Measurements from ENCODE around the gene DENND1A. TPM values are rescaled to one million over a fixed set of nuclear protein-coding genes. Genes with fewer than 3 reads are reported as not detected.
"Not testable (repeated sequence)": the region's sequence is repeated elsewhere in the genome, so short reads cannot be mapped to it uniquely, and the experiment has no call there.

DENND1A gene
- total and polyA plus RNA-seq, 5 experiments from 2014 or later: 2.6 to 14.3 (median 5.3) TPM

DNA sequence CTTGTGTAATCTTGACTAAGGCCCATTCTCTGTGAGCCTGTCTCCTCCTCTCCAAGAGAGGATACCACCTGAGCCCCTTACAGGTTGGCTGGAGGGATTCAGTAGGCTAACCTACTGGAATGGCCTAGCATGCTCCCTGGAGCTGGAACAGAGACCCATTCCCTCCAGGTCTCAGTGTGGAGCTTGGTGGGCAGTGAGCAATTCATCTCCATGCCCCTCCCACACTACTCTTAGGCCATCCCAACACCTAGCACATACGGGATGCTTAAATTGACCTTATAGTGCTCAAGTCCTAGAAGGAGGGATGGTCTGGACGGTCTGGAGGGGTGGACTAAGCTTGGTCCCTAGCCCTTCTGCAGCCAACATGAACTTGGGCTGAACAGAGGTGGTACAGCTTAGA, 498.3 kb downstream of the DENND1A start:
- no peaks in the 10 kb centered on the region for H3K27me3 Mint-ChIP-seq
- POLR2A ChIA-PET: no interaction called here
- no peak overlapping the region for H3K27ac Mint-ChIP-seq
- H3K4me1 Mint-ChIP-seq: peaks cover 0 to 7% (median 2%) of the 10 kb centered on the region in 4 donors
- no peak overlapping the region for H3K4me3 Mint-ChIP-seq
- no peak for DNase-seq
- no peak for ATAC-seq
- H3K9me3 Mint-ChIP-seq: peaks cover 0 to 9% (median 0%) of the 10 kb centered on the region in 9 donors
- peaks cover 8 to 74% (median 43%) of the 10 kb centered on the region in 3 donors for H3K36me3 Mint-ChIP-seq

DNA sequence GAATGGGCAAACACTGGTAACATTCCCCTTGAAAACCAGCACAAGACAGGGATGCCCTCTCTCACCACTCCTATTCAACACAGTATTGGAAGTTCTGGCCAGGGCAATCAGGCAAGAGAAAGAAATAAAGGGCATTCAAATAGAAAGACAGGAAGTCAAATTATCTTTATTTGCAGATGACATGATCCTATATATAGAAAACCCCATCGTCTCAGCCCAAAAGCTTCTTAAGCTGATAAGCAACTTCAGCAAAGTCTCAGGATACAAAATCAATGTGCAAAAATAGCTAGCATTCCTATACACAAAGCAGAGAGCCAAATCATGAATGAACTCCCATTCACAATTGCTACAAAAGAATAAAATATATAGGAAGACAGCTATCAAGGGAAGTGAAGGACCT, 501.5 kb downstream of the DENND1A start:
- DNase-seq, POLR2A ChIA-PET, H3K4me3 Mint-ChIP-seq, H3K27me3 Mint-ChIP-seq, ATAC-seq, H3K4me1 Mint-ChIP-seq, H3K9me3 Mint-ChIP-seq: not testable (repeated sequence)
- H3K27ac Mint-ChIP-seq: peak overlapping the region in 2 of 10 donors; percentile 2 to 17
- peaks cover 7 to 63% (median 38%) of the 10 kb centered on the region in 3 donors for H3K36me3 Mint-ChIP-seq

DNA sequence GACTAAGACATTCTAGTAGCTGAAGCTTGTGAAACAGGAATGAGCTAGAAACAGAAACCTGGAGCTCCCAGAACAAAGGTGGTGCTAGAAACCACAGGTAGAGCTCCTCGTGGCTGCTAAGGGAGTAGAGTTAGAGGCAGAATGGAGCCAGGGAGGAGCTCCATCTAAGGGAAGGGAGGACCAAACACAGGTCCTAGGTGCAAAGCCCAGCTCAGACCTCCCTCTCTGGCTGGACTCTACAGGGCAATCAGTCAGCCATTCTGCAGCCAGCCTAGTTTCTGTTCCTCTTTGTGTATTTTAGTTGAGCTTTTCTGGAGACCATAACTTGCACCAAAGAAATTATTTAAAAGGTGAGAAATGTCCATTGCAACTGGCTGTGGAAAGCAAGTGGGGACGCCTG, 503.5 kb downstream of the DENND1A start:
- DNase-seq: no peak
- peaks cover 0 to 4% (median 1%) of the 10 kb centered on the region in 4 donors for H3K4me1 Mint-ChIP-seq
- peaks cover 4 to 53% (median 30%) of the 10 kb centered on the region in 3 donors for H3K36me3 Mint-ChIP-seq
- no peak for ATAC-seq
- H3K4me3 Mint-ChIP-seq: no peak overlapping the region
- H3K27ac Mint-ChIP-seq: peak overlapping the region in 1 of 10 donors; percentile 57
- no peaks in the 10 kb centered on the region for H3K27me3 Mint-ChIP-seq
- H3K9me3 Mint-ChIP-seq: peaks cover 0 to 9% (median 0%) of the 10 kb centered on the region in 9 donors
- POLR2A ChIA-PET: no interaction called here

DNA sequence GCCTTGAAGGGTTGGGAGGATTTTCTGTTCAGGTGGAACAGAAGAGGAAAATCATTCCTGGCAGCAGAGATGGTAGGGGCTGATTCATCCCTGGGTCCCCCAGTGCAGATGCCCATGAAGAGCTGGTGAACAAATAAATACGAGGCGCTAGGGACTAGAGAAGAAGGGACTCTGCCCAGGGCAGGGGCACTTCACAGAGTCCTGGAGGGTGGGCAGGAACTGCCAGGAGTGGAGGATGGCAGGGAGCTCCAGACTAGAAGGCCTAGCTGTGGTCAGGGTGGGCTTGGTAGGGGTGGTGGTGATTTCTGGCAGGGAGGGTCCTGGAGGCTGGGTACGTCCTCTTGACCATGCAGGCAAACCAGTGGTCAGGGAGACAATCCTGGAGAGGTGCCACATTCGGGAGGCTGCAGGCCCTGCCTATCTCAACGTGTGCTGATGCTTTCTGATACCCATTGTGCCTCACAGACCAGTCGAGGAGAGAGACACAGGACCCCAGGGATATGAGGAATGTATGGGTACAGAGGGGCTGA, 504.0 kb downstream of the DENND1A start:
- no peak for DNase-seq
- no peak for ATAC-seq
- peaks cover 0 to 48% (median 25%) of the 10 kb centered on the region in 3 donors for H3K36me3 Mint-ChIP-seq
- H3K9me3 Mint-ChIP-seq: peaks cover 0 to 9% (median 0%) of the 10 kb centered on the region in 9 donors
- peak overlapping the region in 2 of 10 donors; percentile 57 to 65 for H3K27ac Mint-ChIP-seq
- H3K4me1 Mint-ChIP-seq: peaks cover 0 to 4% (median 1%) of the 10 kb centered on the region in 4 donors
- no peak overlapping the region for H3K4me3 Mint-ChIP-seq
- H3K27me3 Mint-ChIP-seq: no peaks in the 10 kb centered on the region
- POLR2A ChIA-PET: no interaction called here

DNA sequence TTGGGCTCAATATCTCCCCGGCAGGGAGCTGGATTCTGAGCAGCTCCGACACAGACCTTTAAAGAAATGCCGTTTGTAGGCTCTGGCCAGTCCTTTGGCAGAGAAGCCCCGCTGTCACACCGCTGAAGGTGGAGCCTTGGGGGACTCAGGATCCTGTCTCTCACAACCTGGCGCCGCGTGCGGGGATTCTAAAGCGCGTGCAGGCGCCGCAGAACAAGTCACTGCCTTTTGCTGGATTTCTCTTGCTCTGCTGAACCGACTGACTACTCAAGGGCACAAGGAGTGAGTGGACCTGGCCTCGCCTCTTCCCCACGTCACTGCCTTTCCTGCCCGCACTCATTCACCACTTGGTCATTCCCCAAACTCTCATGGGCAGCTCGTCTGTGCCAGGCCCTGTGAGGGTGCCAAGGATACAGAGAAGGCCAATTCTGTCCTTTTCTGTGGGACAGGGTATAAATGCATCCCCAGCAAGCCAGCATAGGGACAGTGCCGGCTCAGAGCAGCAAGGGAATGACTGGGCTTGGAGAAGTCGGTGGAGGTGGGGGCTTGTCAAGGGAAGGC, 504.6 kb downstream of the DENND1A start:
- Mint-ChIP-seq H3K27ac (peak overlapping the region in 2 of 10 donors; percentile 51 to 57), H3K4me3 (no peak overlapping the region), H3K9me3 (peaks cover 0 to 4% (median 0%) of the 10 kb centered on the region in 9 donors), H3K27me3 (no peaks in the 10 kb centered on the region), H3K4me1 (peaks cover 0 to 4% (median 1%) of the 10 kb centered on the region in 4 donors), H3K36me3 (peaks cover 0 to 46% (median 19%) of the 10 kb centered on the region in 3 donors)
- no peak for ATAC-seq
- POLR2A ChIA-PET: no interaction called here
- no peak for DNase-seq

DNA sequence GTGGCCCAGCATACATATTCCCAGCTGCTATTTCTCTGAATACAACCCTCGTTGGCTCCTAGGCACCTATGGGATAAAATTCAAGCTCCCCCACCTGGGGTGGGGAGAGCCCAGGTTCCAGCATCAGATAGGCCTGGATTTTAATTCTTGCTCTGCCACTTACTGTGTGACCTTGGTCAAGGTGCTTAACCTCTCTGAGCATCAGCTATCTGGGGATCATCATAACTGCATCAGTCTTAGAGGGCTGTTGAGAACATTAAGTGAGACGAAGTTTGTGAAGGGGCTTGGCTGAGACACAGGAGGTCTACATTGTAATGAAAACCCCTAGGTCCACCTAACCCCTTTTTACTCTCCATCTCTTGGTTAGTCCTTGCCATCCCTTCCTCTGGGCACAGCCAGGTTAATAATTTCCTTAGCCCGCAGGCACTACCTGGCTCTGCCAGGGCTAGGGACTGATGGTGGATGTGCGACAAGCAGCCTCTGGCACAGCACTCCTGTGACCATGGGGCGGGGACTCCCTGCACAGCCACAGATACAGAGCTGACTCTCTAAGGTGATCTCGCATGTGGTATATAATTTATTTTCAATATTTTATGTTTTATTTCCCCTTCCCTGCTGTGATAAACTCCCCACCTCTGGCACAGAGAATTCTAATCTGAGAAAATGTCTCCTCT, 505.2 kb downstream of the DENND1A start:
- Mint-ChIP-seq H3K36me3 (peaks cover 0 to 45% (median 15%) of the 10 kb centered on the region in 3 donors), H3K4me3 (no peak overlapping the region), H3K4me1 (peaks cover 0 to 4% (median 1%) of the 10 kb centered on the region in 4 donors), H3K27me3 (no peaks in the 10 kb centered on the region), H3K27ac (no peak overlapping the region), H3K9me3 (no peaks in the 10 kb centered on the region)
- POLR2A ChIA-PET: no interaction called here
- no peak for DNase-seq
- ATAC-seq: no peak

DNA sequence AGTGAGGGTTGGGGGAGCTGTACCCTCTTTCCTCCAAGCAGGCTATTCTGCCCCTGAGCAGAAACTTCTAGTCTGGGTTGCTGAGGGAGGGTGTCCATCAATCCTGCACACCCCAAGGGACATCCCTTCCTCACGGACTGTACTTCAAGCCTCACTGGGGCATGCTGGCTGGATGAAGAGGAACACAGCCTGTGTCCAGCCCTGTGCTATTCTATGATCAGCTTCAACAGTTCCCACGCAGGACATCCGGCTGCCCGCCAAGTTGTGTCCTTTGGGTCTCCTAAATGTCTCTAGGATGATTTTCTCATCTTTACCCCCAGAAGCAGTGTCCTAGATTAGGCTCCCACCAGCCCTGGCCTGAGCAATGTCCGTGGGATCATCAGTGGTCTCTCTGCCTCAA, 505.8 kb downstream of the DENND1A start:
- Mint-ChIP-seq H3K27ac (no peak overlapping the region), H3K4me1 (peaks cover 0 to 4% (median 1%) of the 10 kb centered on the region in 4 donors), H3K36me3 (peaks cover 0 to 44% (median 11%) of the 10 kb centered on the region in 3 donors), H3K4me3 (no peak overlapping the region), H3K9me3 (no peaks in the 10 kb centered on the region), H3K27me3 (no peaks in the 10 kb centered on the region)
- POLR2A ChIA-PET: no interaction called here
- ATAC-seq: no peak
- no peak for DNase-seq

DNA sequence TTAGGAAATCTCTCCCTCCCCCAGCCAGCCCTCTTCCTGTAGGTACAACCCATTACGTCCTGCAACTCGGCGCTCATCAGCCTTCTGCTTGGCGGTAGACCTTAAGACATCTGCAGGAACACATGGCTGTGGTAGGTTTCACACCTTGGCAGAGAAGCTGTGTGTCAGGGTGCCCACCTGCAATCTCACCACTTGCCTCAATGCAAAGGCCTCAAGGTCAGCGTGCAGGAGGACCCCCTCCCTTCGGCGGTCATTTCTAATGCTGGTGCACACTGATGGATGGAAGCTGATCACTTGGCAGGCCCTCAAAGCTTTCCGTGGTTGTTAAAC, 506.6 kb downstream of the DENND1A start:
- POLR2A ChIA-PET: no interaction called here
- Mint-ChIP-seq H3K4me1 (peaks cover 0 to 5% (median 0%) of the 10 kb centered on the region in 4 donors), H3K27me3 (no peaks in the 10 kb centered on the region), H3K4me3 (no peak overlapping the region), H3K9me3 (no peaks in the 10 kb centered on the region), H3K36me3 (peaks cover 0 to 41% (median 7%) of the 10 kb centered on the region in 3 donors), H3K27ac (no peak overlapping the region)
- DNase-seq (no peak), ATAC-seq (no peak)

DNA sequence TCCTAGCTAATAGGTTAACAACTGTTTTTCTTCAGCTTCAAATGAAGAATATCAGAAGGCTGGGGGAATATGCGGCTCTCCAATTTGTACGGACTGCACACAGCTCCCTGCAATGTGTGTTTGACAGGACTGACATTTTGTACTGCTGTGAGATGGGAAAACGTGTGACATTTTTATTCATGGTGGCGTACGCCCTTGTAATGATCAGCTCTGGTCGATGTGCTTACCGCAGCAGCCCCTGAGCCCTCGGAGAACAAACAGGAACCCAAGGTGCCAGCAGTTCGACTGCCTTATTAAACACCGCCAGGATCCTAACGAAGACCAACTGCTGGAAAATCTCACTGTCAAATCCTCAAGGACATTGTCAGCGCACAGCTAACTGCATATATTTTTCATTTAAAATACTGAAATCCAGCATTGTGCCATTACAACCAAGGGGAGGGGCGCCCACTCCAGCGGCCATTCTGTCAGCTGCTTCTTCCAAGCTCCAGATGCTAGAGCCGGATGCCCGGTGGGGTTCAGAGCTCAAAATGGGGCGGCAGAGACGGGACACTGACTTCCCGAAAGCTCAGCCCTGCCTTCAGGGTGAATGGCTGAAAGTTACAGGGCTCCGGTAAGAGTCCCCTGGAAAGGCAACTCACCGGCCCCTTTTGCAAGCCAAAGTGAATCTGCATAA, 507.2 kb downstream of the DENND1A start:
- DNase-seq (no peak), ATAC-seq (no peak)
- H3K36me3 Mint-ChIP-seq: peaks cover 0 to 40% (median 7%) of the 10 kb centered on the region in 3 donors
- H3K27me3 Mint-ChIP-seq: no peaks in the 10 kb centered on the region
- POLR2A ChIA-PET: no interaction called here
- H3K4me1 Mint-ChIP-seq: peaks cover 0 to 7% (median 0%) of the 10 kb centered on the region in 4 donors
- H3K27ac Mint-ChIP-seq: no peak overlapping the region
- no peaks in the 10 kb centered on the region for H3K9me3 Mint-ChIP-seq
- no peak overlapping the region for H3K4me3 Mint-ChIP-seq

DNA sequence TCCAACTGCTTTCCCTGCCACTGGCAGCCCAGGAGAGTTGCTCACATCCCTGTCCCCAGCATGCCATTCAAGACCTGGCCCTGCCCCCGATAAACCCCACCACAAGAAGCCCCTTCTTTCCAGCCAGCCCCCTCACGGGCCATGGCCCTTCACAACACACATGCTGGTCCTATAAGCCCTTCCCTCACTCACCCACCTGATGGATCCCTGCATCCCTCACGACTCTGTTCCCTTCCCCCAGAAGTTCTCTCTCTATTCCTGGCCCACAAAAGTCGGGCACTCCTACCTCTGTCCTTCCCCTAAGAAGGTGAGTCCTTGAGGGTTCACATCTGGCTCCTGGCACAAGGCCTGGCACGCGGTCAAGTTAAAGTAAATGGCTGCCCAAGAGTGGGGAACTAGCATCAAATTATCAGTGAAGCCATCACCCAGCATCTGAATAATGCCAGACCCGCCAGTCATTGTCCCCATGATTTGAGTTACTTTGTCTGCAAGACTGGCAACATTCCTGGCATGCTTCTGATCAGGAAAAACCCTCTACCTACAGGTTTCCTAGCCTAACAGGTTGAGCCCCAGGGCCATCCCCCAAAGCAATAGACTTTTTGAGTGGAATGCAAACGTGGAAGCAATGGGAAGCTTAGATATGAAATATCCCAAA, 508.0 kb downstream of the DENND1A start:
- H3K27ac Mint-ChIP-seq: no peak overlapping the region
- H3K27me3 Mint-ChIP-seq: no peaks in the 10 kb centered on the region
- POLR2A ChIA-PET: no interaction called here
- H3K4me1 Mint-ChIP-seq: peaks cover 0 to 4% (median 0%) of the 10 kb centered on the region in 4 donors
- DNase-seq (no peak), ATAC-seq (no peak)
- H3K9me3 Mint-ChIP-seq: no peaks in the 10 kb centered on the region
- peaks cover 0 to 35% (median 2%) of the 10 kb centered on the region in 3 donors for H3K36me3 Mint-ChIP-seq
- H3K4me3 Mint-ChIP-seq: no peak overlapping the region

DNA sequence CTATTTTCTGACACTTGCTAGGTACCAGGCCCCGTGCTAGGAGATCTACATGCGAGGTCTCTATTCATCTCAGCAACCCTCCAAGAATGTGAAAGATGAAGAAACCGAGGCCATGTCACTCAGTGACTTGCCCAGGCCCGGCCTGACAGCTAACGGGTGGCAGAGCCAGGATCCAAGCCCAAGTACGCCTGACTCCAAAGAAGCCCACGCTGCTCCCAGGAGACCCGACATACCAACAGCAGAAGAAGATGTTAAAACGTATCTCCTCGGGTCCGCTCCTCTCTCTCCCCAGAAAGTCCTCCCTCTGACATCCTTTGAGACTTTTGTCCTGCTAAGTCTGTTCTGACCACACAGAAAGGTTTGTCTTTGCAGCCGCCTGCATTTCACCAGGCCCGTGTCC, 508.7 kb downstream of the DENND1A start:
- Mint-ChIP-seq H3K27me3 (no peaks in the 10 kb centered on the region), H3K4me3 (no peak overlapping the region), H3K4me1 (peaks cover 0 to 6% (median 0%) of the 10 kb centered on the region in 4 donors), H3K36me3 (peaks cover 0 to 36% (median 2%) of the 10 kb centered on the region in 3 donors), H3K9me3 (no peaks in the 10 kb centered on the region), H3K27ac (no peak overlapping the region)
- POLR2A ChIA-PET: no interaction called here
- ATAC-seq: no peak
- no peak for DNase-seq

DNA sequence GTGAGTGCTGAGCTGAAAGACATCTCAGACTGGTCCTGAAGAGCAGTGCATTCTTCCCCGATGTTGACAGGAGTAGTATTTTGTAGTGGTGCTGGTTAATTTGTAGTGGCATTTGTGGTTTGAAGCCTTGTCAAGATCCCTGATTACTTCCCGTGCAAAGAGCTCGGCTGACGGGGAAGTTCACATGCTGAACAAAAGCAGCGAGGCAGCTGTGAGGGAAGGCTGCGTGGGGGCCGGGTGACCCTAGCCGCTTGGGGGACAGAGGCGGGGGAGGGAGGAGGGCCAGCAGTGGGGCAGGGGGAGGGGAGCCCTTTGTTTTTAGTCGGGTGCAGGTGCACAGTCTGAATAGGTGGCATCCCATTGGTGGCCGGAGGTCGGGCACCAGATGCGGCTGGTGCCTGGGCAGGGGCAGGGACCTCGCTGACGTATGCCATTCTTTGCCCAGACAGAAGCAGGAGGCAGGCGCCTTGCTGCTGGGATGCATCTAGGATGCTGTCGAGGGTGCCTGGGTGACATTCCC, 509.3 kb downstream of the DENND1A start:
- Mint-ChIP-seq H3K4me1 (peaks cover 0 to 6% (median 0%) of the 10 kb centered on the region in 4 donors), H3K9me3 (no peaks in the 10 kb centered on the region), H3K4me3 (no peak overlapping the region), H3K27ac (no peak overlapping the region), H3K36me3 (peaks cover 0 to 31% (median 2%) of the 10 kb centered on the region in 3 donors), H3K27me3 (no peaks in the 10 kb centered on the region)
- POLR2A ChIA-PET: no interaction called here
- ATAC-seq: no peak
- no peak for DNase-seq
